ENCODE data around the gene RAB11FIP3. TPM values are rescaled to one million over a fixed set of nuclear protein-coding genes. Genes with fewer than 3 reads are reported as not detected.
A peak's percentile ranks its signal among the peaks of the same experiment; 100 is the strongest.

RAB11FIP3 gene
- total and polyA plus RNA-seq, 2 of the 13 experiments (the other 11 are each of a cell fraction or from before 2014, with no cell fraction given) = 34.3 to 57.6 TPM

GRCh38 chr16:533391-534123, 108.1 kb downstream of the RAB11FIP3 start (continued):
- TF ChIP-seq, protein P1, sequence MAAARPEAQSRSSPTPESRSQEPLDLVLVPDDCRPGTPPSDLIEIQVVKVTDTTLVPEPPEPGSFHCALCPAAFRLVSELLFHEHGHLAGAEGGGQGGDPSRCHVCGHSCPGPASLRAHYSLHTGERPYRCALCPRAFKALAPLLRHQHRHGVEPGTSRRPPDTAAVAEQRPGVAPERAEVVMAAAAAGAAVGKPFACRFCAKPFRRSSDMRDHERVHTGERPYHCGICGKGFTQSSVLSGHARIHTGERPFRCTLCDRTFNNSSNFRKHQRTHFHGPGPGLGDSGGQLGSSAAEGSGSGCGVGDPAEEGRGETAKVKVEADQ (CRISPR knock-in tag; IDR thresholded peaks at IDR 0.05; ENCODE audit: borderline replicate concordance) = 0 out of 2 replicates have a peak, but pooled peaks have one; percentile 53
- TF ChIP-seq TMF1 (CRISPR knock-in tag; IDR thresholded peaks at IDR 0.05; ENCODE audit: low read depth) (no peak), KAT8 (CRISPR knock-in tag; IDR thresholded peaks at IDR 0.05) (0 out of 2 replicates have a peak, but pooled peaks have one; percentile 41), NFIC (IDR thresholded peaks at IDR 0.05; ENCODE audit: low read length) (no peak), ZNF142 (CRISPR knock-in tag; IDR thresholded peaks at IDR 0.05) (0 out of 2 replicates have a peak, but pooled peaks have one; percentile 35), NAIF1 (CRISPR knock-in tag; IDR thresholded peaks at IDR 0.05; ENCODE audit: borderline replicate concordance) (peak; percentile 78; the same call in 1 of the 2 replicates), ARID2 (CRISPR knock-in tag; IDR thresholded peaks at IDR 0.05; ENCODE audit: borderline replicate concordance) (no peak), ZNF564 (CRISPR knock-in tag; IDR thresholded peaks at IDR 0.05) (0 out of 2 replicates have a peak, but pooled peaks have one; percentile 38), CCAR2 (optimal IDR thresholded peaks at IDR 0.05; ENCODE audit: low read depth, low read length) (no peak), ZBTB7B (CRISPR knock-in tag; IDR thresholded peaks at IDR 0.05) (peak; percentile 81), ZNF350 (CRISPR knock-in tag; IDR thresholded peaks at IDR 0.05; ENCODE audit: borderline replicate concordance, low read depth) (peak; percentile 61; the same call in 1 of the 2 replicates), ZNF609 (CRISPR knock-in tag; IDR thresholded peaks at IDR 0.05; ENCODE audit: borderline replicate concordance) (peak; percentile 60; the same call in 1 of the 2 replicates), EZH2 (conservative IDR thresholded peaks at IDR 0.05; ENCODE audit: low read depth, low read length) (no peak), SMAD1 (CRISPR knock-in tag; IDR thresholded peaks at IDR 0.05; ENCODE audit: borderline replicate concordance, low read depth) (no peak), ARNTL (CRISPR knock-in tag; IDR thresholded peaks at IDR 0.05) (0 out of 2 replicates have a peak, but pooled peaks have one; percentile 26), BCL6 (CRISPR knock-in tag; IDR thresholded peaks at IDR 0.05) (peak; percentile 49; the same call in 1 of the 2 replicates), ZNF713 (CRISPR knock-in tag; IDR thresholded peaks at IDR 0.05) (0 out of 2 replicates have a peak, but pooled peaks have one; percentile 58)
